H9 (cell line): ENCODE results near the gene P3H3. TPM values are rescaled to one million over a fixed set of nuclear protein-coding genes. Genes with fewer than 3 reads are reported as not detected.

ENCODE experiments used
- DNase-seq: peaks from one replicate; pipeline ENCODE4 v3.0.0-alpha.2; 2017
- H2AFZ ChIP-seq: one replicate; pipeline ENCODE4 v1.6.1; 2013; ENCODE audit warnings: mild to moderate bottlenecking, low read length, control low read depth, moderate library complexity
- H2AK5ac ChIP-seq: 2 replicates; pipeline ENCODE4 v1.6.1; 2013; ENCODE audit warnings: low read length, control low read depth, mixed read lengths; ENCODE audit not compliant: insufficient read length
- H2BK120ac ChIP-seq: one replicate; pipeline ENCODE4 v1.6.1; 2013; ENCODE audit warnings: low read depth, mild to moderate bottlenecking, low read length, control low read depth, inconsistent platforms; ENCODE audit not compliant: poor library complexity, severe bottlenecking
- H2BK12ac ChIP-seq: 2 replicates; pipeline ENCODE4 v1.6.1; 2013; ENCODE audit warnings: low read length, control low read depth, mixed read lengths, low read depth; ENCODE audit not compliant: insufficient read length
- H2BK15ac ChIP-seq: 2 replicates; pipeline ENCODE4 v1.6.1; 2013; ENCODE audit warnings: low read depth, low read length, control low read depth
- H2BK20ac ChIP-seq: one replicate; pipeline ENCODE4 v1.6.1; 2013; ENCODE audit warnings: low read depth, mild to moderate bottlenecking, low read length, control low read depth, inconsistent platforms; ENCODE audit not compliant: poor library complexity, severe bottlenecking
- H2BK5ac ChIP-seq: 2 replicates; pipeline ENCODE4 v1.6.1; 2013; ENCODE audit warnings: low read length, control low read depth, mixed read lengths; ENCODE audit not compliant: insufficient read length
- H3K14ac ChIP-seq: 2 replicates; pipeline ENCODE4 v1.6.1; 2013; ENCODE audit warnings: low read length, control low read depth; ENCODE audit not compliant: insufficient read depth
- H3K18ac ChIP-seq: 2 replicates; pipeline ENCODE4 v1.6.1; 2013; ENCODE audit warnings: low read depth, mild to moderate bottlenecking, mixed read lengths, low read length, control low read depth; ENCODE audit not compliant: insufficient read length
- H3K23ac ChIP-seq: 2 replicates; pipeline ENCODE4 v1.6.1; 2013; ENCODE audit warnings: low read length, control low read depth, mixed read lengths, low read depth; ENCODE audit not compliant: insufficient read length
- H3K23me2 ChIP-seq: 2 replicates; pipeline ENCODE4 v1.6.1; 2013; ENCODE audit warnings: low read depth, mild to moderate bottlenecking, mixed read lengths, low read length, control low read depth; ENCODE audit not compliant: insufficient read length, poor library complexity, severe bottlenecking
- H3K27ac ChIP-seq: 2 replicates; pipeline ENCODE4 v1.5.1; 2013; ENCODE audit warnings: low read length, control low read depth, mixed read lengths, low read depth; ENCODE audit not compliant: insufficient read length
- H3K27me3 ChIP-seq: 2 replicates; pipeline ENCODE4 v1.6.1; 2013; ENCODE audit warnings: low read length, control low read depth, inconsistent platforms; ENCODE audit not compliant: insufficient read depth
- H3K4ac ChIP-seq: 2 replicates; pipeline ENCODE4 v1.6.1; 2013; ENCODE audit warnings: low read depth, mild to moderate bottlenecking, control low read depth, inconsistent platforms, low read length, moderate library complexity
- H3K4me1 ChIP-seq: 2 replicates; pipeline ENCODE4 v1.6.1; 2013; ENCODE audit warnings: low read length, control low read depth, inconsistent platforms; ENCODE audit not compliant: insufficient read depth
- H3K4me2 ChIP-seq: 2 replicates; pipeline ENCODE4 v1.6.1; 2013; ENCODE audit warnings: low read length, control low read depth, mixed read lengths; ENCODE audit not compliant: insufficient read length, insufficient read depth
- H3K56ac ChIP-seq: 2 replicates; pipeline ENCODE4 v1.6.1; 2013; ENCODE audit warnings: low read depth, mild to moderate bottlenecking, mixed read lengths, low read length, control low read depth; ENCODE audit not compliant: insufficient read length
- H3K79me1 ChIP-seq: 2 replicates; pipeline ENCODE4 v1.6.1; 2013; ENCODE audit warnings: low read depth, mild to moderate bottlenecking, moderate library complexity, low read length, control low read depth, inconsistent platforms; ENCODE audit not compliant: insufficient read depth, poor library complexity, severe bottlenecking
- H3K79me2 ChIP-seq: 2 replicates; pipeline ENCODE4 v1.6.1; 2013; ENCODE audit warnings: low read length, control low read depth, inconsistent platforms; ENCODE audit not compliant: insufficient read depth
- H3K9ac ChIP-seq: 2 replicates; pipeline ENCODE4 v1.6.1; 2013; ENCODE audit warnings: low read length, control low read depth, mixed read lengths; ENCODE audit not compliant: insufficient read length; ENCODE audit errors: extremely low read depth
- H3K9me3 ChIP-seq: one replicate; pipeline ENCODE4 v1.6.1; 2013; ENCODE audit warnings: low read depth, low read length, inconsistent platforms; ENCODE audit not compliant: control insufficient read depth
- H3T11ph ChIP-seq: one replicate; pipeline ENCODE4 v1.6.1; 2013; ENCODE audit warnings: mild to moderate bottlenecking, low read length, control low read depth, inconsistent platforms
- H4K20me1 ChIP-seq: one replicate; pipeline ENCODE4 v1.6.1; 2013; ENCODE audit not compliant: control insufficient read depth, insufficient read length, insufficient read depth
- H4K5ac ChIP-seq: 2 replicates; pipeline ENCODE4 v1.6.1; 2013; ENCODE audit warnings: low read depth, mild to moderate bottlenecking, mixed read lengths, low read length, control low read depth; ENCODE audit not compliant: insufficient read length
- H4K8ac ChIP-seq: replicated peaks from 2 replicates; pipeline ENCODE4 v1.6.1; 2013; ENCODE audit warnings: low read length, control low read depth, mixed read lengths, low read depth; ENCODE audit not compliant: insufficient read length
- H4K91ac ChIP-seq: 2 replicates; pipeline ENCODE4 v1.6.1; 2013; ENCODE audit warnings: low read depth, mild to moderate bottlenecking, moderate library complexity, mixed read lengths, low read length, control low read depth; ENCODE audit not compliant: insufficient read length
- H3K27ac Mint-ChIP-seq, 3 experiments: 2 replicates in 2 of 3; 3 replicates in 1 of 3; pipeline ENCODE4 v1.8.0; 2020 to 2021; ENCODE audit warnings: mixed read lengths in 3 of 3, mild to moderate bottlenecking in 1 of 3, moderate library complexity in 1 of 3
- H3K27me3 Mint-ChIP-seq: 2 replicates; pipeline ENCODE4 v1.8.0; 2021; ENCODE audit warnings: low read depth, mild to moderate bottlenecking, moderate library complexity, mixed read lengths
- H3K36me3 Mint-ChIP-seq, 3 experiments: 2 replicates in 2 of 3; 3 replicates in 1 of 3; pipeline ENCODE4 v1.8.0; 2020 to 2021; ENCODE audit warnings: low read depth in 3 of 3, mixed read lengths in 3 of 3; ENCODE audit not compliant: insufficient read depth in 1 of 3
- H3K4me1 Mint-ChIP-seq, 2 experiments: 2 replicates each; pipeline ENCODE4 v1.8.0; 2020; ENCODE audit warnings: mixed read lengths in 2 of 2
- H3K4me3 Mint-ChIP-seq, 2 experiments: 2 replicates in 1 of 2; 3 replicates in 1 of 2; pipeline ENCODE4 v1.8.0; 2020 to 2021; ENCODE audit warnings: mild to moderate bottlenecking in 2 of 2, mixed read lengths in 2 of 2, moderate library complexity in 1 of 2
- H3K9me3 Mint-ChIP-seq, 2 experiments: 2 replicates in 1 of 2; 3 replicates in 1 of 2; pipeline ENCODE4 v1.8.0; 2020; ENCODE audit warnings: mild to moderate bottlenecking in 2 of 2, mixed read lengths in 2 of 2, moderate library complexity in 1 of 2
- CTCF ChIP-seq: fragments of 200-600 bp; sonication (generic); conservative IDR thresholded peaks from 3 replicates; pipeline ENCODE4 v1.8.0; 2021; ENCODE audit warnings: antibody characterized with exemption, mild to moderate bottlenecking
- WGBS: extraction: QIAGEN DNeasy Blood & Tissue Kit; methylation state at CpG from one replicate; pipeline ENCODE4 v1.1.7; 2013; ENCODE audit warnings: missing lambda C conversion rate, low lambda C conversion rate, mixed read lengths; ENCODE audit not compliant: insufficient read length; ENCODE audit errors: extremely low coverage; 5-methylcytosine and 5-hydroxymethylcytosine counted together
- total RNA-seq: library from RNA; stranded (reverse); gene quantifications from 2 replicates; pipeline ENCODE4 v1.2.1, GENCODE V29; 2021

The P3H3 gene
- total RNA-seq, 1 experiment from 2014 or later = 55.0 TPM

DNA sequence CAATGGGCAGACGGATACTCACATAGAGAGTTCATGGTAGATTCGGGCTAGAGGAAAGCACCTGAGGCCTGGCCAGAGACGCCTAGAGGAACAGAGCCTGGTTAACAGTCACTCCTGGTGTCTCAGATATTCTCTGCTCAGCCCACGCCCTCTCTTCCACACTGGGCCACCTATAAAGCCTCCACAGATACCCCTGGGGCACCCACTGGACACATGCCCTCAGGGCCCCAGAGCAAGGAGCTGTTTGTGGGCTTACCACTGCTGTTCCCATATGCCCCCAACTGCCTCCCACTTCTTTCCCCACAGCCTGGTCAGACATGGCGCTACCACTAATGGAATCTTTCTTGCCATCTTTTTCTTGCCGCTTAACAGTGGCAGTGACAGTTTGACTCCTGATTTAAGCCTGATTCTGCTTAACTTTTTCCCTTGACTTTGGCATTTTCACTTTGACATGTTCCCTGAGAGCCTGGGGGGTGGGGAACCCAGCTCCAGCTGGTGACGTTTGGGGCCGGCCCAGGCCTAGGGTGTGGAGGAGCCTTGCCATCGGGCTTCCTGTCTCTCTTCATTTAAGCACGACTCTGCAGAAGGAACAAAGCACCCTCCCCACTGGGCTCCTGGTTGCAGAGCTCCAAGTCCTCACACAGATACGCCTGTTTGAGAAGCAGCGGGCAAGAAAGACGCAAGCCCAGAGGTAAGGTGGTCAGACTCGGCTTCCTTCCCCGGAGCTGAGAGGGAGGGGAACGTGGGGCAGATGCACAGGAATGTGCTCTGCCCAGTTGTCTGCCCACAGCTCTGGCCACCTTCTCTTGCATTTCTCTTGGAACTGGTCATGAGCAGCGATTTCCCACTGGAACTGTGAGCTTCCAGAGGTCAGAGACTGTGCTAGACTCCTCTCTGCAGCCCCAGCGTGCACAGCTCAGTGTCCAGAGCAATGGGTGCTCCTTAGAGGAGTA lies 39.0 kb upstream of the P3H3 start, which contains the start of gene CD4:
CD4 (plus strand) TSS at position 557 of the 953 bp plus-strand sequence. CDS start 10,611 bp downstream, outside the sequence.
- H3K4me2 ChIP-seq = no peak within 1 kb of the TSS
- no peak within 1 kb of the TSS for H3K18ac ChIP-seq
- Mint-ChIP-seq H3K9me3 (no peaks in the 10 kb centered on the region), H3K4me3 (no peak within 1 kb of the TSS), H3K36me3 (no peaks in the 10 kb centered on the region; a peak in 1 of 7 replicates), H3K27ac (peak within 1 kb of the TSS in 1 of 3 experiments; percentile 21; a peak in 1 of 7 replicates), H3K4me1 (peaks cover 29 to 34% of the 10 kb centered on the region in 2 experiments), H3K27me3 (peaks cover 23% of the 10 kb centered on the region)
- H3K4ac ChIP-seq = no peak within 1 kb of the TSS
- no peak within 1 kb of the TSS for H2AFZ ChIP-seq
- no peaks in the 10 kb centered on the region for H3K23me2 ChIP-seq
- peak; percentile 60 for DNase-seq
- no peaks in the 10 kb centered on the region for H4K20me1 ChIP-seq
- H2BK20ac ChIP-seq = no peak within 1 kb of the TSS
- H3K27ac ChIP-seq = no peak within 1 kb of the TSS
- no peak within 1 kb of the TSS for H4K5ac ChIP-seq
- no peak within 1 kb of the TSS for H4K91ac ChIP-seq
- H4K8ac ChIP-seq = no peak within 1 kb of the TSS
- no CpG with 5 or more reads among the region's 18 CpGs for WGBS
- no peak within 1 kb of the TSS for H2BK120ac ChIP-seq
- no peak within 1 kb of the TSS for H3K23ac ChIP-seq
- no peaks in the 10 kb centered on the region for H3K79me2 ChIP-seq
- no peak within 1 kb of the TSS for H3K9ac ChIP-seq
- no peak within 1 kb of the TSS for H2BK5ac ChIP-seq
- H3K56ac ChIP-seq = no peak within 1 kb of the TSS
- no peaks in the 10 kb centered on the region for H3K79me1 ChIP-seq
- no peaks in the 10 kb centered on the region; the same call in 1 of the 2 replicates for H3K27me3 ChIP-seq
- no peak for TF ChIP-seq CTCF
- H2AK5ac ChIP-seq = no peak within 1 kb of the TSS
- no peaks in the 10 kb centered on the region for H3K9me3 ChIP-seq
- H3K4me1 ChIP-seq = peaks cover 5% of the 10 kb centered on the region; the same call in 1 of the 2 replicates
- no peak within 1 kb of the TSS for H3K14ac ChIP-seq
- no peak within 1 kb of the TSS for H2BK15ac ChIP-seq
- H2BK12ac ChIP-seq = no peak within 1 kb of the TSS
- H3T11ph ChIP-seq = no peak within 1 kb of the TSS
